HG03565 (cell line): ENCODE measurements around the gene DCP1B.

Source experiments
- ATAC-seq: cut with Tn5 transposase; IDR thresholded peaks from one replicate; pipeline ENCODE4 v1.9.1; 2021; ENCODE audit warnings: mild to moderate bottlenecking, moderate library complexity; ENCODE audit not compliant: unreplicated experiment

DCP1B gene

GRCh38 chr12:2004113-2004929 lies at the start of gene DCP1B:
TSS of gene DCP1B (minus strand) at chr12:2004457. CDS start at chr12:2004431, 26 bp downstream.
- ATAC-seq, result peak; percentile 85

GRCh38 chr12:2053691-2054090 lies 49.4 kb upstream of the DCP1B start:
- ATAC-seq, result no peak

GRCh38 chr12:2052826-2053678 lies 48.8 kb upstream of the DCP1B start, which contains the start of gene CACNA1C:
TSS of gene CACNA1C (plus strand) at chr12:2052987. CDS start at chr12:2053563, 576 bp downstream.
- no peak for ATAC-seq

- no peak for ATAC-seq
Measured at GRCh38 chr12:2051700-2052621, 47.7 kb upstream of the DCP1B start.

- ATAC-seq, result no peak
Measured at GRCh38 chr12:2049604-2050540, 45.6 kb upstream of the DCP1B start.

GRCh38 chr12:2047752-2048151 lies 43.5 kb upstream of the DCP1B start:
- no peak for ATAC-seq

- ATAC-seq, result no peak
Measured at GRCh38 chr12:2046957-2047356, 42.7 kb upstream of the DCP1B start.

- no peak for ATAC-seq
Measured at GRCh38 chr12:2044165-2044564, 39.9 kb upstream of the DCP1B start.

GRCh38 chr12:2043054-2043453 lies 38.8 kb upstream of the DCP1B start:
- no peak for ATAC-seq

- ATAC-seq, result no peak
Measured at GRCh38 chr12:2039034-2039433, 34.8 kb upstream of the DCP1B start.

- ATAC-seq, result no peak
Measured at GRCh38 chr12:2035431-2036055, 31.3 kb upstream of the DCP1B start.

- ATAC-seq, result no peak
Measured at GRCh38 chr12:2034633-2035430, 30.6 kb upstream of the DCP1B start.

- no peak for ATAC-seq
Measured at GRCh38 chr12:2032506-2032905, 28.2 kb upstream of the DCP1B start.

GRCh38 chr12:2029851-2030250 lies 25.6 kb upstream of the DCP1B start:
- ATAC-seq, result no peak

GRCh38 chr12:2027351-2027750 lies 23.1 kb upstream of the DCP1B start:
- ATAC-seq, result no peak

GRCh38 chr12:2023365-2023764 lies 19.1 kb upstream of the DCP1B start:
- ATAC-seq, result no peak

- ATAC-seq, result no peak
Measured at GRCh38 chr12:2020511-2020910, 16.3 kb upstream of the DCP1B start.

GRCh38 chr12:2019126-2019525 lies 14.9 kb upstream of the DCP1B start:
- no peak for ATAC-seq
